ENCODE data around the gene KATNB1. TPM values are rescaled to one million over a fixed set of nuclear protein-coding genes. Genes with fewer than 3 reads are reported as not detected.
A peak's percentile ranks its signal among the peaks of the same experiment; 100 is the strongest.

Gene KATNB1
- total RNA-seq, 1 donor from 2014 or later, result 33.5 TPM

GRCh38 chr16:57701759-57702371 is 33.7 kb upstream of the KATNB1 start:
- no peaks in the 10 kb centered on the region for H3K27me3 ChIP-seq
- no peak overlapping the region for H3K9ac ChIP-seq
- H2AFZ ChIP-seq (replicated peaks), result no peak overlapping the region
- no peaks in the 10 kb centered on the region for H4K20me1 ChIP-seq (ENCODE audit: low read depth)
- no peak for DNase-seq (ENCODE audit: low spot score)
- H3K79me2 ChIP-seq (ENCODE audit: low read depth), result no peaks in the 10 kb centered on the region
- Mint-ChIP-seq H3K36me3 (no peaks in the 10 kb centered on the region), H3K9me3 (no peaks in the 10 kb centered on the region), H3K4me3 (no peak overlapping the region), H3K27me3 (ENCODE audit: insufficient read depth, low read depth) (peaks cover 5% of the 10 kb centered on the region), H3K27ac (peak overlapping the region; percentile 48), H3K4me1 (peaks cover 19% of the 10 kb centered on the region)
- no peak for TF ChIP-seq EZH2phosphoT487 (IDR thresholded peaks at IDR 0.05)
- no peak for TF ChIP-seq CTCF (IDR thresholded peaks at IDR 0.05)
- H3K27ac ChIP-seq, result no peak overlapping the region
- no peak overlapping the region for H3K4me3 ChIP-seq
- no peaks in the 10 kb centered on the region for H3K9me3 ChIP-seq (ENCODE audit: low read depth)
- no peaks in the 10 kb centered on the region for H3K36me3 ChIP-seq
- no peaks in the 10 kb centered on the region for H3F3A ChIP-seq (ENCODE audit: low read depth)
- no peak overlapping the region for H3K4me2 ChIP-seq
- H3K4me1 ChIP-seq, result peaks cover 13% of the 10 kb centered on the region

- TF ChIP-seq EZH2 (IDR thresholded peaks at IDR 0.05), result no peak
- TF ChIP-seq CTCF (IDR thresholded peaks at IDR 0.05), result no peak
- no peak for TF ChIP-seq EZH2phosphoT487 (IDR thresholded peaks at IDR 0.05)
- Mint-ChIP-seq H3K4me1 (peaks cover 19% of the 10 kb centered on the region), H3K4me3 (no peak overlapping the region), H3K36me3 (no peaks in the 10 kb centered on the region), H3K27me3 (ENCODE audit: insufficient read depth, low read depth) (peaks cover 3% of the 10 kb centered on the region), H3K27ac (no peak overlapping the region), H3K9me3 (no peaks in the 10 kb centered on the region)
- H3K4me3 ChIP-seq, result no peak overlapping the region
- H3K27me3 ChIP-seq, result no peaks in the 10 kb centered on the region
- peaks cover 13% of the 10 kb centered on the region for H3K4me1 ChIP-seq
- H3K79me2 ChIP-seq (ENCODE audit: low read depth), result no peaks in the 10 kb centered on the region
- no peaks in the 10 kb centered on the region for H3K9me3 ChIP-seq (ENCODE audit: low read depth)
- H4K20me1 ChIP-seq (ENCODE audit: low read depth), result no peaks in the 10 kb centered on the region
- no peaks in the 10 kb centered on the region for H3K36me3 ChIP-seq
- no peaks in the 10 kb centered on the region for H3F3A ChIP-seq (ENCODE audit: low read depth)
- H3K4me2 ChIP-seq, result no peak overlapping the region
- H3K27ac ChIP-seq, result no peak overlapping the region
- DNase-seq (ENCODE audit: low spot score), result no peak
- no peak overlapping the region for H2AFZ ChIP-seq (replicated peaks)
- H3K9ac ChIP-seq, result no peak overlapping the region
These were observed 32.1 kb upstream of the KATNB1 start for GRCh38 chr16:57703416-57704010.

- Histone ChIP-seq H2AFZ (replicated peaks) (no peak overlapping the region), H3F3A (ENCODE audit: low read depth) (no peaks in the 10 kb centered on the region), H3K9ac (no peak overlapping the region), H3K4me2 (no peak overlapping the region), H3K27ac (no peak overlapping the region), H3K27me3 (no peaks in the 10 kb centered on the region), H3K36me3 (no peaks in the 10 kb centered on the region), H3K9me3 (ENCODE audit: low read depth) (no peaks in the 10 kb centered on the region), H4K20me1 (ENCODE audit: low read depth) (no peaks in the 10 kb centered on the region), H3K4me1 (peaks cover 13% of the 10 kb centered on the region), H3K79me2 (ENCODE audit: low read depth) (no peaks in the 10 kb centered on the region), H3K4me3 (no peak overlapping the region)
- Mint-ChIP-seq H3K27me3 (ENCODE audit: insufficient read depth, low read depth) (peaks cover 2% of the 10 kb centered on the region), H3K27ac (no peak overlapping the region), H3K36me3 (no peaks in the 10 kb centered on the region), H3K4me1 (peaks cover 19% of the 10 kb centered on the region), H3K9me3 (no peaks in the 10 kb centered on the region), H3K4me3 (no peak overlapping the region)
- no peak for DNase-seq (ENCODE audit: low spot score)
- no peak for TF ChIP-seq EZH2 (IDR thresholded peaks at IDR 0.05)
- TF ChIP-seq EZH2phosphoT487 (IDR thresholded peaks at IDR 0.05), result no peak
- TF ChIP-seq CTCF (IDR thresholded peaks at IDR 0.05), result no peak
These were observed 31.3 kb upstream of the KATNB1 start for GRCh38 chr16:57704011-57704904.

All from neural progenitor cell (in vitro differentiated cells).